Gastrocnemius medialis (tissue), 4 donors: Measurements from ENCODE around the gene KAZN.

ENCODE experiments used
- POLR2A ChIP-seq, 2 donors: fragments of 450-650 bp; IDR thresholded peaks; one replicate each; pipeline ENCODE4 v1.6.1; 2017; ENCODE audit warnings: antibody characterized with exemption in 2 of 2, mild to moderate bottlenecking in 2 of 2, moderate library complexity in 2 of 2
- TF ChIP-seq, protein P1 (sequence below), 5 experiments: fragments of 450-650 bp in 3 of 5; fragments of 200-600 bp in 2 of 5; sonication (generic) in 2 of 5; IDR thresholded peaks in 4 of 5; conservative IDR thresholded peaks in 1 of 5; 1 replicate in 4 of 5; 2 replicates in 1 of 5; pipeline ENCODE4 v1.5.1; 2016 to 2019; ENCODE audit warnings: antibody characterized with exemption in 5 of 5, mild to moderate bottlenecking in 3 of 5, moderate library complexity in 3 of 5

DNA sequence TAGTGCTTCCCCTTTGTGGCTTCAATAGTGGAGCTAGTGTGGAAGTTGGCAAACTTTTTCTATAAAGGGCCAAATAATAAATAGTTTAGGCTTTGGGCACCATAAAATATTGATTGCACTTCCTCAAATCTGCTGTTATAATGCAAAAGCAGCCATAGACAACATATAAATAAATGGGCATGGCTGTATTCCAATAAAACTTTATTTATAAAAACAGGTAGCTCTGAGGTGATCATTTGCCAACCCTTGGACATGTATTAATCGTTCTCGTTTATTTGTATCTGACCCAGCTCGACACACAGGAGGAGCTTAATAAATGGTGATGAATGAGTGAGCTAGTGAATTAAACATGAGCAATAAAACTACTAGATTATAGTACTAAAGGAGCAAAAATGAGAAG lies 13.3 kb downstream of the KAZN start:
- TF ChIP-seq, protein P1, sequence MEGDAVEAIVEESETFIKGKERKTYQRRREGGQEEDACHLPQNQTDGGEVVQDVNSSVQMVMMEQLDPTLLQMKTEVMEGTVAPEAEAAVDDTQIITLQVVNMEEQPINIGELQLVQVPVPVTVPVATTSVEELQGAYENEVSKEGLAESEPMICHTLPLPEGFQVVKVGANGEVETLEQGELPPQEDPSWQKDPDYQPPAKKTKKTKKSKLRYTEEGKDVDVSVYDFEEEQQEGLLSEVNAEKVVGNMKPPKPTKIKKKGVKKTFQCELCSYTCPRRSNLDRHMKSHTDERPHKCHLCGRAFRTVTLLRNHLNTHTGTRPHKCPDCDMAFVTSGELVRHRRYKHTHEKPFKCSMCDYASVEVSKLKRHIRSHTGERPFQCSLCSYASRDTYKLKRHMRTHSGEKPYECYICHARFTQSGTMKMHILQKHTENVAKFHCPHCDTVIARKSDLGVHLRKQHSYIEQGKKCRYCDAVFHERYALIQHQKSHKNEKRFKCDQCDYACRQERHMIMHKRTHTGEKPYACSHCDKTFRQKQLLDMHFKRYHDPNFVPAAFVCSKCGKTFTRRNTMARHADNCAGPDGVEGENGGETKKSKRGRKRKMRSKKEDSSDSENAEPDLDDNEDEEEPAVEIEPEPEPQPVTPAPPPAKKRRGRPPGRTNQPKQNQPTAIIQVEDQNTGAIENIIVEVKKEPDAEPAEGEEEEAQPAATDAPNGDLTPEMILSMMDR (IDR thresholded peaks at IDR 0.05 in 4 of 5, conservative IDR thresholded peaks at IDR 0.05 in 1 of 5): no peak
- no peak for TF ChIP-seq POLR2A (IDR thresholded peaks at IDR 0.05)
